Vagina (tissue), 2 donors: ENCODE measurements around the gene TIGAR. TPM values are rescaled to one million over a fixed set of nuclear protein-coding genes. Genes with fewer than 3 reads are reported as not detected.

ENCODE experiments used
- DNase-seq, 2 donors: peaks; one replicate each; pipeline ENCODE4 v3.0.0-alpha.2; 2017; ENCODE audit errors: extremely low spot score in 2 of 2
- H3K27ac ChIP-seq: fragments of 200-600 bp; sonication (generic); one replicate; pipeline ENCODE4 v1.5.1; 2019
- H3K27me3 ChIP-seq: fragments of 200-600 bp; sonication (generic); one replicate; pipeline ENCODE4 v1.5.1; 2019
- H3K36me3 ChIP-seq, 2 donors: fragments of 200-600 bp; sonication (generic); one replicate each; pipeline ENCODE4 v1.5.1; 2017 to 2019
- H3K4me1 ChIP-seq: fragments of 200-600 bp; sonication (generic); one replicate; pipeline ENCODE4 v1.5.1; 2019
- H3K4me3 ChIP-seq, 2 donors: fragments of 200-600 bp; sonication (generic); 1 replicate in 1 of 2; 2 replicates in 1 of 2; pipeline ENCODE4 v1.5.1; 2016 to 2019
- H3K9me3 ChIP-seq: fragments of 200-600 bp; sonication (generic); one replicate; pipeline ENCODE4 v1.5.1; 2019
- CTCF ChIP-seq, 3 experiments: fragments of 450-650 bp in 2 of 3; fragments of 200-600 bp in 1 of 3; sonication (generic) in 1 of 3; IDR thresholded peaks; one replicate each; pipeline ENCODE4 v1.5.1; 2017 to 2019; ENCODE audit warnings: antibody characterized with exemption in 3 of 3, mild to moderate bottlenecking in 2 of 3, moderate library complexity in 2 of 3
- POLR2A ChIP-seq, 2 donors: fragments of 450-650 bp; IDR thresholded peaks; one replicate each; pipeline ENCODE4 v1.6.1; 2017; ENCODE audit warnings: antibody characterized with exemption in 2 of 2, mild to moderate bottlenecking in 2 of 2, moderate library complexity in 2 of 2
- POLR2AphosphoS5 ChIP-seq, 2 donors: sonication (generic); formaldehyde crosslinking; IDR thresholded peaks; one replicate each; pipeline ENCODE4 v1.9.0; 2017; ENCODE audit warnings: antibody characterized with exemption in 2 of 2, mild to moderate bottlenecking in 2 of 2, low read depth in 1 of 2; ENCODE audit not compliant: insufficient read depth in 1 of 2
- intact Hi-C: fragments of 100-400 bp; cut with DNase I; formaldehyde crosslinking; loops from one replicate; pipeline ENCODE4 v1.15.1; 2023
- total RNA-seq: library from RNA; depleted of rRNA; stranded (reverse); fragments of >200 nt; gene quantifications from one replicate; pipeline ENCODE4 v1.2.3, GENCODE V29; 2016

Gene TIGAR
- total RNA-seq, 1 donor from 2014 or later, result 0.98 TPM

DNA sequence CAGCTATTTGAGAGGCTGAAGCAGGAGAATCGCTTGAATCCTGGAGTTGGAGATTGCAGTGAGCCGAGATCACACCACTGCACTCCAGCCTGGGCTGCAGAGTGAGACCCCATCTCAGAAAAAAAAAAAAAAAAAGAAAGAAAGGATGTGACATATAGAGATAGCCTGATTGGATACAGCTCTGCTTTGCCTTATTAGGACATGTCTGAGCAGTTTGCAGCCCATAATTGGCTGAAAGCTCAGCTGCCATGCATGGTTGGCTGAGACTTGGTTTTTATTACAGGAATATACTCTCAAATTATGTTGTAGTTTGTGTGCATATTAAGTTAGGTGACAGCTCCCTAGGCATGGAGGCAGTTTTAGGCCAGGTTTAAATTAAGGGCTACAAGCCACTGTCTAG, 6.3 kb downstream of the TIGAR start:
- TF ChIP-seq POLR2AphosphoS5 (IDR thresholded peaks at IDR 0.05; ENCODE audit: insufficient read depth in 1 of 2, low read depth in 1 of 2), result no peak
- TF ChIP-seq CTCF (IDR thresholded peaks at IDR 0.05), result no peak
- TF ChIP-seq POLR2A (IDR thresholded peaks at IDR 0.05), result no peak
- DNase-seq, result no peak
- Histone ChIP-seq H3K9me3 (no peaks in the 10 kb centered on the region), H3K4me3 (no peak overlapping the region), H3K27ac (no peak overlapping the region), H3K27me3 (no peaks in the 10 kb centered on the region), H3K4me1 (peaks cover 3% of the 10 kb centered on the region), H3K36me3 (no peaks in the 10 kb centered on the region)
- intact Hi-C loops, result no loop called here

- Histone ChIP-seq H3K27ac (no peak overlapping the region), H3K36me3 (no peaks in the 10 kb centered on the region), H3K4me3 (no peak overlapping the region), H3K4me1 (no peaks in the 10 kb centered on the region), H3K27me3 (no peaks in the 10 kb centered on the region), H3K9me3 (no peaks in the 10 kb centered on the region)
- no peak for TF ChIP-seq CTCF (IDR thresholded peaks at IDR 0.05)
- TF ChIP-seq POLR2A (IDR thresholded peaks at IDR 0.05), result no peak
- TF ChIP-seq POLR2AphosphoS5 (IDR thresholded peaks at IDR 0.05; ENCODE audit: insufficient read depth in 1 of 2, low read depth in 1 of 2), result no peak
- DNase-seq, result no peak
- intact Hi-C loops, result no loop called here
These were observed 9.2 kb downstream of the TIGAR start for GRCh38 chr12:4330203-4330602.

DNA sequence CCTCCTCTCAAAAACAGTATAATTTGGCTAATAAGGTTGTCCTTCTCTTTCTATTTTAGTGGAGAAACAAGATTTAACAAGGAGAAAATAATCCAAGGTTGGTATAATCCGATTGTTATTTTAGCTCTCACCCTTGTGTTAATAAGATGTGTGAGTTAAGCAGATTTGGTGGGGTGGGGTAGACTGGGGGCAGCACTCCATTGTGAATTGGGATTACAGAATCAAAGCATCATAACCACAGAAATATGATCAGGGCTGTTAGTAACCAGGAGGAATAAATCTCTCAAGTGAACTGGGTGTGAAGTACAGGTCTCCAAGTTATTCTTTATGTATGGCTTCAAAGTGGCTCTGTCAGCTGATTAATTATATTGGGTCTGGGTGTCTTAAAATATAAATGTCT, 10.2 kb downstream of the TIGAR start:
- no peak overlapping the region for H3K4me3 ChIP-seq

GRCh38 chr12:4331842-4332241, 10.8 kb downstream of the TIGAR start:
- Histone ChIP-seq H3K4me3 (no peak overlapping the region), H3K27ac (no peak overlapping the region), H3K27me3 (no peaks in the 10 kb centered on the region), H3K4me1 (no peaks in the 10 kb centered on the region), H3K36me3 (no peaks in the 10 kb centered on the region), H3K9me3 (no peaks in the 10 kb centered on the region)
- intact Hi-C loops, result no loop called here
- TF ChIP-seq POLR2A (IDR thresholded peaks at IDR 0.05), result no peak
- TF ChIP-seq CTCF (IDR thresholded peaks at IDR 0.05), result no peak
- TF ChIP-seq POLR2AphosphoS5 (IDR thresholded peaks at IDR 0.05; ENCODE audit: insufficient read depth in 1 of 2, low read depth in 1 of 2), result no peak
- DNase-seq, result no peak

More for the DNA sequence above, 10.2 kb downstream of the TIGAR start:
- Histone ChIP-seq H3K36me3 (no peaks in the 10 kb centered on the region), H3K27me3 (no peaks in the 10 kb centered on the region), H3K9me3 (no peaks in the 10 kb centered on the region), H3K27ac (no peak overlapping the region), H3K4me1 (no peaks in the 10 kb centered on the region)
- no peak for DNase-seq
- intact Hi-C loops, result no loop called here
- TF ChIP-seq POLR2AphosphoS5 (IDR thresholded peaks at IDR 0.05; ENCODE audit: insufficient read depth in 1 of 2, low read depth in 1 of 2) (no peak), CTCF (IDR thresholded peaks at IDR 0.05) (no peak), POLR2A (IDR thresholded peaks at IDR 0.05) (no peak)

DNA sequence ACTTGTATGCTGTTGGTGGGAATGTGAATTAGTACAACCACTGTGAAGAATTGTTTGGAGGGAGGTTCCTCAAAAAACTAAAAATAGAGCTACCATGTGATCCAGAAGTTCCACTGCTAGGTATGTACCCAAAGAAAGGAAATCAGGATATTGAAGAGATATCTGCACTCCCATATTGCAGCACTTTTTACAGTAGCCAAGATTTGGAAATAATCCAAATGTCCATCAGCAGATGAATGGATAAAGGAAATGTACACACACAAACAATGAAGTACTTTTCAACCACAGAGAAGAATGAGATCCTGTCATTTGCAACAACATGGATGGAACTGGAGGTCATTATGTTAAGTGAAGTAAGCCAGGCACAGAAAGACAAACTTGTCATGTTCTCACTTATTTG, 25.9 kb downstream of the TIGAR start:
- H3K27me3 ChIP-seq, result no peaks in the 10 kb centered on the region
- H3K4me3 ChIP-seq, result no peak overlapping the region
- DNase-seq, result no peak
- TF ChIP-seq CTCF (IDR thresholded peaks at IDR 0.05) (no peak), POLR2AphosphoS5 (IDR thresholded peaks at IDR 0.05; ENCODE audit: insufficient read depth in 1 of 2, low read depth in 1 of 2) (no peak), POLR2A (IDR thresholded peaks at IDR 0.05) (no peak)
- H3K36me3 ChIP-seq, result no peaks in the 10 kb centered on the region
- intact Hi-C loops, result no loop called here
- H3K27ac ChIP-seq, result no peak overlapping the region
- no peaks in the 10 kb centered on the region for H3K4me1 ChIP-seq
- no peaks in the 10 kb centered on the region for H3K9me3 ChIP-seq
